Activated CD8-positive, alpha-beta memory T cell treated with anti-CD3 and anti-CD28 coated beads, Interleukin-2, amount 10 ng/mL, durations not matched to agents 7 days and 5 days (primary cell): ENCODE measurements around the gene ARIH1. TPM values are rescaled to one million over a fixed set of nuclear protein-coding genes. Genes with fewer than 3 reads are reported as not detected.
"Not testable (repeated sequence)": the region's sequence is repeated elsewhere in the genome, so short reads cannot be mapped to it uniquely, and the experiment has no call there.

Source experiments
- ATAC-seq: fragments of 150-1000 bp; cut with Tn5 transposase; one replicate; pipeline ENCODE4 v1.10.0; 2021; ENCODE audit warnings: moderate library complexity
- CTCF ChIA-PET: fragments of 350-600 bp; sonication (Branson Sonifier 250); formaldehyde crosslinking; loops from one replicate; lab custom pipeline; 2021; ENCODE audit warnings: antibody characterized with exemption; lab: Charles Lee
- DNase-seq: peaks from one replicate; pipeline ENCODE4 v3.0.0-alpha.2; 2020
- H3K27ac Mint-ChIP-seq: one replicate; pipeline ENCODE4 v1.8.0; 2021; ENCODE audit warnings: mild to moderate bottlenecking, mixed read lengths
- H3K27me3 Mint-ChIP-seq: one replicate; pipeline ENCODE4 v1.8.0; 2021; ENCODE audit warnings: mixed read lengths
- H3K36me3 Mint-ChIP-seq: one replicate; pipeline ENCODE4 v1.8.0; 2021; ENCODE audit warnings: mild to moderate bottlenecking, mixed read lengths
- H3K4me1 Mint-ChIP-seq: one replicate; pipeline ENCODE4 v1.8.0; 2021; ENCODE audit warnings: mixed read lengths
- H3K4me3 Mint-ChIP-seq: one replicate; pipeline ENCODE4 v1.8.0; 2021; ENCODE audit warnings: mild to moderate bottlenecking, moderate library complexity, mixed read lengths
- H3K9me3 Mint-ChIP-seq: one replicate; pipeline ENCODE4 v1.8.0; 2022; ENCODE audit warnings: low read depth, mixed read lengths
- total RNA-seq, 2 experiments: library from RNA; stranded (reverse); gene quantifications; one replicate each; pipeline ENCODE4 v1.2.3, GENCODE V29; 2021

ARIH1 gene
- total RNA-seq, 2 experiments from 2014 or later = 134 to 143 TPM

DNA sequence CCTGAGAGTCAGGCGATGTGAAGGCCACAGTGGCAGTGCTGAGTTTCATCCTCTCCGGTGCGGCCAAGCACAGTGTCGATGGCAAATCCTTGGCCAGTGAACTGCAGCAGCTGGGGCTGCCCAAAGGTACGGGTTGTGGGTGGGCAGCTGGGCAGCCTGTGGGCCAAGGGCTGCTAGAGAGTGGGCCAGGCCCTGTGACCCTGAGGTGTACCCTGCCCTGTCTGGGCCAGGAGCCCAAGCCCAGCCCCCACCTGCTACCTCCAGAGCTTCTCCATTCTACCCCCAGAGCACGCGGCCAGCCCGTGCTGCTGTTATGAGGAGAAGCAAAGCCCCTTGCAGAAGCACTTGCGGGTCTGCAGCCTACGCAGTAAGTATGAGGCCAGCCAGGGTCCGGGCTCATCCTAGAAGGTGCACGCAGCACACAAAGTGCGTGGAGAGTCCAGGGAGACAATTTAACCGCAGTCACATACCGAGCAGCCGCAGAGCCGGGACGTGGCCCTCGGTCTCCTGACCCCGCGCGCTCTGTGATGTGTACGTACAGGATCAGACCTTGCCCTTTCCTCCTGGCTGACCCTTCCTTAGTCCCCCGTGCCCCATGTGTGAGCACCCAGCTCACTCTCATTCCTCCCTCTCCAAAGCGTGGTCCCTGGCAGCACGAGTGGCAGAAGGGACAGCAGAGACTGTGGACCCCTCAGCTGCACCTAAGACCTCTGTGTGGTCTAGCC is 165.8 kb downstream of the ARIH1 start:
- H3K4me3 Mint-ChIP-seq, ATAC-seq, H3K4me1 Mint-ChIP-seq, H3K36me3 Mint-ChIP-seq, CTCF ChIA-PET, H3K27me3 Mint-ChIP-seq, DNase-seq, H3K9me3 Mint-ChIP-seq, H3K27ac Mint-ChIP-seq: not testable (repeated sequence)

DNA sequence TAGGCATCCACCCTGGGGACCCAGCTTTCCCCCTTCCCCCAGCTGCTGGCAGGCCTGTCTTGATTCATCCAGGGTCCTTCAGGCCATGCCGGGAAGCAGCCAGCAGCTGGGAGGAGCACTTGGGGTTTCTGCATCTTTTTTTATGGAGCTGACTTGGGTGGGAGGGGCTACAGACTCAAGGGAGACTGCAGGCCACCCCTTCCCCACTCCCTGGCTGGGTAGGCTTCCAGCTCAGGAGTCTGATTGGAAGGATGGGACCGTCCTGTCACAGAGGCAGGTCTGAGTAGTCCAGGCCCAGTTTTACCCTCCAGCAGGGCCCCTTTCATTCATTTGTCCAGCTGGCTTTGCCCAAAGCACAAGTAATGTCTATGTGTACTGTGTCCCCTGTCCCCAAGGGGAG is 168.1 kb downstream of the ARIH1 start:
- H3K9me3 Mint-ChIP-seq, DNase-seq, H3K27ac Mint-ChIP-seq, H3K27me3 Mint-ChIP-seq, H3K36me3 Mint-ChIP-seq, H3K4me3 Mint-ChIP-seq, CTCF ChIA-PET, ATAC-seq, H3K4me1 Mint-ChIP-seq: not testable (repeated sequence)

DNA sequence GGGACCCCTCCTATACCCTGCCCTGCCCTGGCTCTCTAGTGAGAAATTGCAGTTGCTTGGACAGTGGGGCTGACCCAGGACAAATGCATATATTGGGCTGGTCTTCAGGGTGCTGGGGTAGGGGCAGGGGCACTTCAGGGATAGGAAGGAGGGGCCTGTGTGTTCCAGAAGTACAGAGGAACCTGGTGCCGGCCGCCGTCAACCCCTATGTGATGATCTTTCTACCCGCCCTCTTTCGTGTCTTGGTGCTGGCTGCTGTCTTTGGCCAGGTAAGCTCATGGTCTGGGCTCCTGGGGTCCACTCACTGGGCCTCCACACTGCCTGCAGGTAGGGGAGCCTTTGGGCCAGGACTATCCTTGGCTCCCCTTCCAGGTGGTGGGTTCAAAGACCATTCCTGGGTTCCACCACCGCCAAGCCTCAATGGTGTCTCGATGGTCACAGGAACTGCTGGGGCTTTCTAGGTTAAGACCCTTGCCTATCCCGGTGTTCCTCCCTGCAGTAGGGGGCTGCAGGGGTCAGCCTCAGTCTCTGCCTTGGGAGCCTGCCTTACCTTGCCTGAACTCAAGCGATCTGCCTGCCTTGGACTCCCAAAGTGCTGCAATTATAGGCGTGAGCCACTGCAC is 174.6 kb downstream of the ARIH1 start:
- H3K27me3 Mint-ChIP-seq, ATAC-seq, H3K36me3 Mint-ChIP-seq, DNase-seq, H3K4me3 Mint-ChIP-seq, H3K4me1 Mint-ChIP-seq, CTCF ChIA-PET, H3K9me3 Mint-ChIP-seq, H3K27ac Mint-ChIP-seq: not testable (repeated sequence)

Other genes with a start within 250 kb of the ARIH1 start
- 1,000 to 10,000 TPM; 1,010 to 1,764 TPM for gene PKM, start 243.1 kb upstream of the ARIH1 start, total RNA-seq
- 10 to 100 TPM; 55.5 to 66.6 TPM for gene PARP6, start 201.8 kb upstream of the ARIH1 start, total RNA-seq
- gene CELF6, start 154.2 kb upstream of the ARIH1 start, total RNA-seq = under 1 TPM; 0.29 to 0.33 TPM
- 10 to 100 TPM; 92.1 to 95.5 TPM for gene HEXA, start 98.3 kb upstream of the ARIH1 start, total RNA-seq
- gene TMEM202, start 76.0 kb upstream of the ARIH1 start, total RNA-seq = not detected
- not detected for gene GOLGA6B, start 180.4 kb downstream of the ARIH1 start, total RNA-seq
- gene HIGD2B, start 211.9 kb downstream of the ARIH1 start, total RNA-seq = under 1 TPM in 1 of 2 experiments, not detected in 1; 0.53 TPM
- gene BBS4, start 211.9 kb downstream of the ARIH1 start, total RNA-seq = 10 to 100 TPM; 13.1 to 14.7 TPM